RWPE1 (cell line): Measurements from ENCODE around the gene LPIN1.

Experiments
- CTCF ChIA-PET: fragments of 350-600 bp; sonication (Branson Sonifier 250); formaldehyde crosslinking; extraction: SDS; loops from one replicate; lab custom pipeline; 2021; lab: Yijun Ruan, JAX
- POLR2A ChIA-PET: fragments of 400-600 bp; formaldehyde crosslinking; extraction: SDS; loops from one replicate; lab custom pipeline; 2020; ENCODE audit warnings: antibody characterized with exemption; ENCODE audit not compliant: low non-redundant PET; lab: Yijun Ruan, JAX
- DNase-seq: peaks from one replicate; pipeline ENCODE4 v3.0.0; 2012; ENCODE audit warnings: low spot score
- H3K27ac ChIP-seq: fragments of 450-650 bp; 2 replicates; pipeline ENCODE4 v1.5.1; 2017
- TF ChIP-seq, protein P1 (sequence below): fragments of 450-650 bp; conservative IDR thresholded peaks from 2 replicates; pipeline ENCODE4 v1.5.1; 2017; ENCODE audit warnings: low read depth, mild to moderate bottlenecking

LPIN1 gene

DNA sequence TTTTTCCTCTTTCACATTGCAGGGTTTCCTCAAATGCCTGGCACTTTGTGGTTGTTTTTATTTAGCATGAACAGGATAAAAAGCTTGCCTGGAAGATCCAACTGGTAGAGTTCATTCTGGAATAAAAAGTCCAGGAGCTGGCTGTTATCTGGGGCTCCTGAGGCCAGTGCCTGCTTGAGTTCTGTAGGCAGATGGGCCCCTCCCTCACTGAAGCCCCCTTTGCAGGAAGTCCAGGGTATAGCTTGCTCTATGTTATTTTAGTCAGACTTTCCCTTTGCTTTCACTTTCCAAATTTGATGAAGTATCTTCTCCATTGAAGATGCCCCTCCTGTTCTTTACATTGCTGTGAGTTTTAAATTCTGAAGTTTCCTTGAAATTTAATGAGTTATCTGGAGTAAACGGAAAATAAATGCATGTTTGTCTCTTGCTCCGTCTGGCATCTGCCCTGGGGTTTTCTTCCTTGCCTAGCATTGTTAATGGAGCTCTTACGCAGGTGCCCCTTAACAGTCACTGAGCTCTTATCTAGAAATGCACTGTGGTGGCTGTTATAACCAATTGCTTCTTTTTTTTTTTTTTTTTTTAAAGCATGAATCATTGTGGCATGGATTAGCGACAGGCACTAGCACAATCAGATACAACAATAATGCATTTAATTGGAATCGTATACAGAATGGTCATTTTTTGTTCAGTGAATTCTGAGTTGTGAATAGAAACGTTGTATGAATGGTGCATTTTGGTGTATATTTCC, 27.0 kb upstream of the LPIN1 start:
- no peak for DNase-seq
- POLR2A ChIA-PET = interaction anchor here (0.7 kb wide), 1 partner anchor 55 kb away, joined by 3 read pairs; no protein-coding TSS in a partner anchor
- TF ChIP-seq, protein P1, sequence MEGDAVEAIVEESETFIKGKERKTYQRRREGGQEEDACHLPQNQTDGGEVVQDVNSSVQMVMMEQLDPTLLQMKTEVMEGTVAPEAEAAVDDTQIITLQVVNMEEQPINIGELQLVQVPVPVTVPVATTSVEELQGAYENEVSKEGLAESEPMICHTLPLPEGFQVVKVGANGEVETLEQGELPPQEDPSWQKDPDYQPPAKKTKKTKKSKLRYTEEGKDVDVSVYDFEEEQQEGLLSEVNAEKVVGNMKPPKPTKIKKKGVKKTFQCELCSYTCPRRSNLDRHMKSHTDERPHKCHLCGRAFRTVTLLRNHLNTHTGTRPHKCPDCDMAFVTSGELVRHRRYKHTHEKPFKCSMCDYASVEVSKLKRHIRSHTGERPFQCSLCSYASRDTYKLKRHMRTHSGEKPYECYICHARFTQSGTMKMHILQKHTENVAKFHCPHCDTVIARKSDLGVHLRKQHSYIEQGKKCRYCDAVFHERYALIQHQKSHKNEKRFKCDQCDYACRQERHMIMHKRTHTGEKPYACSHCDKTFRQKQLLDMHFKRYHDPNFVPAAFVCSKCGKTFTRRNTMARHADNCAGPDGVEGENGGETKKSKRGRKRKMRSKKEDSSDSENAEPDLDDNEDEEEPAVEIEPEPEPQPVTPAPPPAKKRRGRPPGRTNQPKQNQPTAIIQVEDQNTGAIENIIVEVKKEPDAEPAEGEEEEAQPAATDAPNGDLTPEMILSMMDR = no peak
- CTCF ChIA-PET = interaction anchor here (0.6 to 1.1 kb wide), 5 partner anchors 11 to 103 kb away, joined by 3 to 4 read pairs (median 3); no protein-coding TSS in a partner anchor
- no peak overlapping the region for H3K27ac ChIP-seq

DNA sequence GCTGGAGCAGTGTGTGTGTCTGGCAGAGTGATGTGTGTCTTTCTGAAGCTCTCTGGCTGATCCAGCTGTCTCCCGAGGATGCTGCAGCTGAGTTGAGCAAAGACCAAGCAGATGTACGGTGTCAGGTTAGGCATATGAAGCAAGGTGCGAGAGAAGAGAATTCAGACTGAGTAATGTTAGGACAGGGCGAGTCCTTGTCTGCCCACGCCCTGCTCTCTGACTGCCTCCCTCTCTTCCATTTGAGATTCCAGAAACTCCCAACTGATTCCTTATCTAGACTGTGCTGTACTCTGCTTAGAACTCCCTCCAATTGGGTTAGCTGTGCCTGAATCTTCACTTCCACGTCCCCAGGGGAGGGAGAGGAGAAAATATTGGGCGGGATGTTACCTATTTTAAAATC, 25.7 kb upstream of the LPIN1 start:
- ChIA-PET POLR2A (no interaction called here), CTCF (no interaction called here)
- no peak for DNase-seq
- TF ChIP-seq, protein P1 = no peak
- H3K27ac ChIP-seq = no peak overlapping the region

DNA sequence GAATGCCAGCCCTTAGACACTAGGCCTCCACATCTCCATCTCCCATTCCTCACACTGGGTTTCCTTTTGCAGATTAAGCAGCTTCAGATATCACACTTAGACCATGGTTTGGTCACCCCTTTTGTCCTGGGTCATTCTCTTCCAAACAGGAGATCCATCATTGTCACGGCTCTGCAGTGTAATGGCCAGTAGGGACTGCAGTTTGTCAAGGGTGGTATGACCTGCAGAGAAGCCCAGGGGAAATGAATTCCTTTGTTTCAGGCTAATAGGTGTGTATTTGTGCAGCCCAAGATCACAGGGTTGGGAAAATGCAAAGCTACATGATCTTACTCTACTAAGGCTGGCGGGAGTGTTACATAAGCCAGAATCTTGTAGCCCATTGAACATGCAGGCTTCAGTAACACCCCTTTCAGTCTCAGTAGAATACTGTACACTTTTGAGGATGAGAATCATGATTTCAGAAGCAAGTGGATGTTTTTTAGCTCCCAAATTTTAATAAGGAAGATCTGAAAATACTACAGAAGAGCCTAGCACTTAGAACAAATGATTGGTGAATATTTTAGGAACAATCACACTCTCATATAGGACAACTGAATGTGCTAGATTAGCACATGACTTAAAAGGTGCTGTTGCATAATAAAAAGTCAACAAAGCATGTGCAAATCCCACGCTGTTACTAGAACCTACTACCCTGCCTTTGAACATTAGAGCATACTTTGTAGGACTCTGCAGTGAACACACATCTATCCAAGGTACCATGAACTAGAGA, 24.0 kb upstream of the LPIN1 start:
- no peak overlapping the region for H3K27ac ChIP-seq
- no peak for DNase-seq
- TF ChIP-seq, protein P1 = no peak
- CTCF ChIA-PET = interaction anchor here (0.7 kb wide), 1 partner anchor 30 kb away, joined by 4 read pairs; no protein-coding TSS in a partner anchor
- POLR2A ChIA-PET = no interaction called here

DNA sequence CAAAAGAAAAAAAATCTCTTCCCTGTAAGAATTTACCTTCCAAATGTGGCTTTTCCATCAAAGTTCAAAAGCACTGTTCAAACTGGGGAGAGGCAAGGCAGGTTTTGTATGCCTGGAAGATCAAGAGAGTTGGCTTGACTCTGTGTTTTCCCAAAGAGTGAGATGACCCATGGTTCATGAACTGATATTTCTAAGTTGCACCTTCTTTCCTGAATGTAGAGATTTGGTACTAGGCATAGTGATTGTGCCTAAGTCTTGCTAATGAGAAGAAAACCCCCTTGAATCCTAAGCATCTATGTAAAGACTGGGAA, 23.4 kb upstream of the LPIN1 start:
- H3K27ac ChIP-seq = no peak overlapping the region
- ChIA-PET POLR2A (no interaction called here), CTCF (no interaction called here)
- no peak for DNase-seq
- TF ChIP-seq, protein P1 = no peak

DNA sequence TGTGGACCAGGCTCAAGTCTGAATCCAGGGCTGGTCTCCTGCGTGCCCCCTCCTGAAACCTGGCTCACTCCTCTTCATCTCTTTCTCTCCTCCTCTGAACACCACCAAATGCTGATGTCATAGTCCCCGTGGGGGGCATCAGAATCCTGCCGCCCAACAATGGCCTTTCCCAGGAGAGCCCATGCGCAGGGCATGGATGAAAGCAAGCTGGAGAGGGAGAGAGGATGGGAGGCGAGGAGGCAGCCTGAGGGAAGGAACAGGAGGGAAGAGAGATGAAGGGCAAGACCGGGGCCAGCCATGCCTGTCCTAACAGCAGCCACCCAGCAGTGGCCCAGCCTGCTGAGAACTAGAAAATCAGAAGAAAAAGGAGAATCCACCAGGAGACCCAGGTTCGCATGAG, 22.3 kb upstream of the LPIN1 start:
- TF ChIP-seq, protein P1 = no peak
- CTCF ChIA-PET = no interaction called here
- H3K27ac ChIP-seq = no peak overlapping the region
- DNase-seq = no peak
- POLR2A ChIA-PET = no interaction called here

DNA sequence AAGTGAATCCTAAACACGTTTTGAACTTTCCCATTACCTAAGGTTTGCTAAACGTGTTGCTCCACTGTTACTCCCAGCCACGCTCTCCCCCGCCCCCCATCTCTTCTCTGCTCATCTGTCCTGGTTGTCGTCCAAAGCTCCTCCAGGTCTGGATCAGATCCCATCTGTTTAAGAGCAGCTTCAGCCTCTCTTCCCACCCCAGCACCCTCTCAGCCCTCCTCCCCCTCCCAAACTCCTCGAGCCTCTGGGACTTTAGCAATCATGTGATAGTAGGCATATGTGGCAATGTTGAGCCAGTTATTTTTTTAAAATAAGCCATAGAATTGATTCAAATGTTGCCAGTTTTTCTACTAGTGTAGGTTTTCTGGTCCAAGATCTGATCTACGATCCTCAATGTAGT, 20.0 kb upstream of the LPIN1 start:
- POLR2A ChIA-PET = no interaction called here
- CTCF ChIA-PET = no interaction called here
- DNase-seq = no peak
- H3K27ac ChIP-seq = no peak overlapping the region
- TF ChIP-seq, protein P1 = no peak
